ENCODE data around the gene MT4.

Gene MT4

GRCh38 chr16:56589141-56590039, 24.5 kb downstream of the MT4 start, which contains the start of gene MT3:
MT3 (plus strand) TSS chr16:56589528; CDS start chr16:56589591, 63 bp downstream.
- TF ChIP-seq SIN3A (IDR thresholded peaks at IDR 0.05; ENCODE audit: borderline replicate concordance, insufficient read depth, low read length) (no peak), POLR2AphosphoS5 (IDR thresholded peaks at IDR 0.05; ENCODE audit: low read depth, low read length) (no peak), FOXP2 (optimal IDR thresholded peaks at IDR 0.05; ENCODE audit: borderline replicate concordance, extremely low read depth, extremely low read length, insufficient read depth) (no peak), REST (IDR thresholded peaks at IDR 0.05; ENCODE audit: insufficient read depth in 1 of 2, low read depth in 2 of 2, low read length in 2 of 2) (no peak), TAF1 (IDR thresholded peaks at IDR 0.05; ENCODE audit: borderline replicate concordance, insufficient read depth, low read length) (no peak)

GRCh38 chr16:56591377-56592060, 26.6 kb downstream of the MT4 start:
- TF ChIP-seq POLR2AphosphoS5 (IDR thresholded peaks at IDR 0.05; ENCODE audit: low read depth, low read length) (no peak), FOXP2 (optimal IDR thresholded peaks at IDR 0.05; ENCODE audit: borderline replicate concordance, extremely low read depth, extremely low read length, insufficient read depth) (no peak), SIN3A (IDR thresholded peaks at IDR 0.05; ENCODE audit: borderline replicate concordance, insufficient read depth, low read length) (no peak), TAF1 (IDR thresholded peaks at IDR 0.05; ENCODE audit: borderline replicate concordance, insufficient read depth, low read length) (no peak), REST (IDR thresholded peaks at IDR 0.05; ENCODE audit: insufficient read depth in 1 of 2, low read depth in 2 of 2, low read length in 2 of 2) (no peak)

GRCh38 chr16:56593573-56594291, 28.9 kb downstream of the MT4 start:
- TF ChIP-seq TAF1 (IDR thresholded peaks at IDR 0.05; ENCODE audit: borderline replicate concordance, insufficient read depth, low read length) (no peak), REST (IDR thresholded peaks at IDR 0.05; ENCODE audit: insufficient read depth in 1 of 2, low read depth in 2 of 2, low read length in 2 of 2) (no peak), FOXP2 (optimal IDR thresholded peaks at IDR 0.05; ENCODE audit: borderline replicate concordance, extremely low read depth, extremely low read length, insufficient read depth) (no peak), SIN3A (IDR thresholded peaks at IDR 0.05; ENCODE audit: borderline replicate concordance, insufficient read depth, low read length) (no peak), POLR2AphosphoS5 (IDR thresholded peaks at IDR 0.05; ENCODE audit: low read depth, low read length) (no peak)

- TF ChIP-seq REST (IDR thresholded peaks at IDR 0.05; ENCODE audit: insufficient read depth in 1 of 2, low read depth in 2 of 2, low read length in 2 of 2) (no peak), FOXP2 (optimal IDR thresholded peaks at IDR 0.05; ENCODE audit: borderline replicate concordance, extremely low read depth, extremely low read length, insufficient read depth) (no peak), POLR2AphosphoS5 (IDR thresholded peaks at IDR 0.05; ENCODE audit: low read depth, low read length) (no peak), SIN3A (IDR thresholded peaks at IDR 0.05; ENCODE audit: borderline replicate concordance, insufficient read depth, low read length) (no peak), TAF1 (IDR thresholded peaks at IDR 0.05; ENCODE audit: borderline replicate concordance, insufficient read depth, low read length) (no peak)
Observed at GRCh38 chr16:56594292-56594619, 29.4 kb downstream of the MT4 start.

All from PFSK-1 (cell line).